HUDEP-2 (cell line): Measurements from ENCODE around the gene C1orf94.

ENCODE experiments used
- DNase-seq, 76 experiments: peaks; one replicate each; lab custom pipeline; 2025; ENCODE audit not compliant: unreplicated experiment in 76 of 76; lab: John Stamatoyannopoulos, UW

Gene C1orf94

DNA sequence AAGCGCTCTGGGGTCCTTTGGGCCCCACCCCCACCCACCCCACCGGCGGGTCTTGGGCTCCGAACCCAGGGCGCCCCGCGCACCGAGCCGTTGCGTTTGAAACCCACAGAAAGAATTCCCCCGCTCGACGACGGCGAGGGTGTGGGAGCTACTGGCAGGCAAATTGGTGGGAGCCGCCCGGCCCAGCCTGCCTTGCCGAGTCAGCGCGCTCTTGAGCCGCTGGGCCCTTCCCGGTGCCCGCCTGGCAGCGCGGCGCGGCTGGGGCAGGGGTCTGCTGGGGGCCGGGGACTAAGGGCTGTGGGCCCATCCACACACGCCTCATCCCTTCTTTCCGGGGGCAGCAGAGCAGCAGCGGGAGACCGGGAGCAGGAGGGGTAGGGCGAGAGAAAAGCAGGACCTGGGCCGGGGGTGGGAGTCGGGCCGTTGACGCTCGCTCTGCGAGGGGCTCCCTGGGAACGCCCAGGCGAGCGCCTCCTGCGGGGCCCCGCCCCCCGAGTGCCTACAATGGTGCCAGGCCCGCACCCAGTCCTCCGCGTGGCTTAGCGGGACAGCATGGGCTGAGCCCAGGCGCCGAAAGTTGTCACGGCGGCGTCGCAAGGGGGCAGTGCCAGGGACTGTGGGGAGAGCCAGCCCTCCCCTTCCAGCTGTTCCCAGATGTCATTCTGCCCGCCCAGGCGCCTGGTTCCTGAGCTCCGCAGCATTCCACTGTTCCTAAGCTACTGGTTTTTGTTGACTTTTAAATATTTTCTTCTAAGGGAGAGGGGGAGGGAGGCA, at the start of gene C1orf94:
Gene C1orf94 (plus strand): TSS at position 78 of the 774 bp plus-strand sequence. CDS start 883 bp downstream, outside the sequence.
- no peak for DNase-seq

DNA sequence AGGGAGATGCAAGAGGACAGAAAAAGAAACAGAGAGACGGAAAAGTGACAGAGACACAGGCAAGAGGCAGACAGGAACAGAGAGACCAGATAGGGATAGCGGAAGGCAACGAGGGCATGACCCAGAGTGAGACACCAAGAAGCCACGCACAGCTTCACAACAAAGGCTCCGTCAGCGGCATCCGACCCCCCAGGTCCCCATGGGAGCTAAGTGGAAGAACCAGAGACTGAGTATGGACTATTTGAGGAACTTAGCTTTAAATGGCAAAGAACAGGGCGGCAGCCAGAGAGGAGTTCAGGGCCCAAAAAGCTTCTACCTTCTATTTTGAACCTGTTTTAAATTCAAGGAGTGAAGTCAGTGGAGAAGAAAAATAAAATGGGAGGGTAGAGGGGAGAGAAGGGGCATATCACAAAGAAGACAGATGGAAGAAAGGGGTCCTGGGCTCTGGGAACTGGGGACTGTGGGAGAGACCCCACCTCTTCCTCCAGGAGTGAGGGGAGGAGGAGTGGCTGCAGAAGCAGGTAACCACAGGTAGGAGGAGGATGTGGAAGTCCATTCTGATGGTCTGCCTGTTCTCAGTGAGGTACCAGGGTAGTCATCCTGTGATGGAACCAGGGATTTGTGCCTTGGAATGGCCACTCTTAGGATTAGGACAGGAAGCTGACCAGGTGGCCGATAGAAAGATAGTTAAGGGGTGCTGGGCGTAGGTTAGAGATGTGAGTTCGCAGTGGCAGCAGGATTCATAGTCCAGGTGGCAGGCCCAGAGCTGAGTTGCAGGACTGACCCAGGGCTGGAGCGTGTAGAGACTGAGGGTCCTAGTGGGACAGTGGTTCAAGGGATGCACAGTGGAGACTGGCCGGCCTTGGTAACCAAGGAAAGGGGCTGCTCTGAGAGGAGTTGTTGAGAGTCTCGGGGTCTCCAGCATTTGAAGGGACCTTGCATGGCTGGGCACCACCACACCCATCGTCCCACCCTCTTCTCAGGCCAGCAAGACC, 49.4 kb upstream of the C1orf94 start:
- DNase-seq: no peak

DNA sequence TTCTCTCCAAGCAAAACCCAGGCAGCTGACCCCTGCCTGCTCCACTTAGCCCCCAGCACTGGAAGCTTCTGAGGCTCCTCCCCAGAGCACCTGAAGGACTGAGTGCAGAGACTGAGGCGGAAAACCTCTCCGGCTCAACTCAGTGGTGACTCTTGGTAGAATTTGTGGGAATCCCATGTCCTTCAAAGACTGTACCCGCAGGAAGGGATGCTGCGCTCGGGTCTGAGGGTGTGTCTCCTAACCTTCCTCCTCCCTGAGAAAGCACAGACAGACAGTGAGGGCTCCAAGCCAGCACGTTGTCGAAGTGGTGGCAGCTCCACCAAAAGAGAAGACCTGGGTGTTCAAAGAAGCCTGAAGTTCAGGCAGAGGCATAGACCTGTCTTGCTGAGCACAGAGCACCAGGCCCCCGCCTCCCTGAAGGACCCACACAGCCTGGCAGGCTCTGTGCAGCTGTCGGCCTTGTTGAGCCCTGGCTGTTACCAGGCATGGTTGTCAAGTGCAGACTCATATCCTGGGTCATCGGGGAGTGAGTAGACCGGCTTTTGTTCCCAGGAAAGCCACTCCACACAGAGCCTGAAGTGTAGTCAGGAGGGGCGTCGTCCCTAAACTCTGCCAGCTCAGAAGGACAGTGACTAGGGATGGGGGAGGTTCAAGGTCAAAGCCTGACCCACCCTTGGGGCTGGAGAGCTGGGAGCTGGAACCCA, 48.4 kb upstream of the C1orf94 start:
- no peak for DNase-seq

- no peak for DNase-seq
These were observed 47.1 kb upstream of the C1orf94 start for GRCh38 chr1:34129630-34130029.

DNA sequence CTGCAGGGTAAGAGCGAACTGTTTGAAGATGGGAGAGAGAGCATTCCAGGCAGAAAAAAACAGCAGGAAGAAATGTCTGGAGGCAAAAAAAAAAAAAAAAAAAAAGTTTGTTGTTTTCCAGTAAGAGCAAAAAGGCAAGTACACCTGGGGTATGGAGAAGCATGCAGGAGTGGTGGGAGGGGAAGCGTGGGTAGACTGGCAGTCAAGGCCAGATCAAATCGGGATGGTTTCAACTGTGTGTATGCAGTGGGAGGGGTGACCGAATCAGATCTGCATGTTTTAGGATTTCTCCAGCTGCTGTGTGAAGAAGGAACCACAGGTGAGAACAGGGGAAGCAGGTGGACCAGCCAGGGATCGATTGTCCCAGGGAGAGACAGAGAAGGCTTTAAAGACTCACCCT, 46.4 kb upstream of the C1orf94 start:
- no peak for DNase-seq

- DNase-seq: no peak
These were observed 45.1 kb upstream of the C1orf94 start for GRCh38 chr1:34131396-34132160.

DNA sequence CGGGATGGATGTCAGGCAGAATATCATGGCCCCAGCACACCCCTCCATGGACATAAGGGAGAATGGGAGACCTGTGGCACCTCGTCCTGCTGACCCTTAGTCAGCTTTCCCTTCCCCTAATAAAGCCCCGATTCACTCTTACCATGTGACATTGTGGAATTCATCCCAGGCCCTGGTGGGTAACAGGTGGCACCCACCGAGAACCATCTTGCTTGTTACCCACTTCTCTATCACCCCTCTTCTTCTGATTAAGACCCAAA, 44.6 kb upstream of the C1orf94 start:
- DNase-seq: no peak

- no peak for DNase-seq
These were observed 39.3 kb upstream of the C1orf94 start for GRCh38 chr1:34137411-34137810.

- DNase-seq: no peak
These were observed 36.6 kb upstream of the C1orf94 start for GRCh38 chr1:34140011-34140676.

GRCh38 chr1:34143975-34144374, 32.7 kb upstream of the C1orf94 start:
- no peak for DNase-seq

DNA sequence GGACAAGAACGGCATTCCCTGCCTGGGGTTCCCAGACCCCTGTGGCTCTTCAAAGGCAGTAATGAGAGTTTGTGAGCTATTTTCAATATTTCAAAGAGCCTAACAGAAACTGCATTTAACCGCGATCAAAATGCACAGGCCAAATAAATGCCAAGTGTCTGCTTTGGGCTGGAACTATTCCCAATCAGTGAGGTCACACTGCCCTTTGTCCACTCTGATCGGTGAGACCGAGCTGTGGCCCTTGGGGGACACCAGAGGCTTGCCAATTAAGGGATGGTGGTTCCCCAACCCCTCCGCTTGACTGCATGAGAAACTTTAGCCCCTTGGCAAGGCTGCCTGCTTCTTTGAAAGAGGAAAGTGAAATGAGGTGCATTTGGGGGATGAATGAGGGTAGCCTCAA, 31.9 kb upstream of the C1orf94 start:
- DNase-seq: no peak

DNA sequence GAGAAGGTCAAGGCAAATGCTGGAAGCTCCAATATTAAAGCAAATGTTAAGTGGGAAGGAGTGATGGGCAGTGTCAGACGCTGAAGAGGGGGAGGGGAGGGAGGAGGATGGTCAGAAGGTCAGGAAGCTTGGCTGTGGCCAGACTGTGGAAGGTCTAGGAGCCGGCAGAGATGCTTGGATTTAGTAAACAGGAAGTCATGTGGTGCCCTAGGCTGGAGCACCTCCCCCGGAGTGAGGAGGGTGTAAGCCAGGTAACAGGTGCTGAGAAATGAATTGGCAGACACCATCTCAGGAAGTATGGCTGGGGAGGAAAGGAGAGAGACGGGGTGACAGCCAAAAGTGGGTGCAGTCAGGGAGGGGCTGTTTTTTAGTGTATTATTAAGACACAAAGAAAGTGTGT, 29.4 kb upstream of the C1orf94 start:
- no peak for DNase-seq

DNA sequence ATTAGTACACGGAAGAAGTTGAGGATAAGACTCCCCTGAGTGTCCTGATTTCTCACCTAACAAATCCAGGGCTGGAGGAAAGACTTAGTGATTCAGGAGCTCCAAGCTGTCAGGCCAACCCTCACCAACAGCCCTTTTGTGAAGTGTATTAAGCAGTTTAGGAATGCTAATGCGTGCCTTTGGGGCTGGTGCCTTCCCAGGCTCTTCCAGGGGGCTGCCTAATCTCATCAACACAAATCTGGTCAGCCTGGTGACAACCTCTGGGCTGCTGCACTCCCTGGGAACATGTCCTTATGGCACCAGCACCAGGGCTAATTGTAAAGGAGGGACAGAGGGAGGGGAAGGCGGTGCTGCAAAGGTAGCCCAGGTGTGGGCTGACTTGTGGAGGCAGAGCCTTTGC, 27.2 kb upstream of the C1orf94 start:
- no peak for DNase-seq

- DNase-seq: no peak
These were observed 23.5 kb upstream of the C1orf94 start for GRCh38 chr1:34153246-34153645.

- DNase-seq: no peak
These were observed 20.8 kb upstream of the C1orf94 start for GRCh38 chr1:34155860-34156259.

DNA sequence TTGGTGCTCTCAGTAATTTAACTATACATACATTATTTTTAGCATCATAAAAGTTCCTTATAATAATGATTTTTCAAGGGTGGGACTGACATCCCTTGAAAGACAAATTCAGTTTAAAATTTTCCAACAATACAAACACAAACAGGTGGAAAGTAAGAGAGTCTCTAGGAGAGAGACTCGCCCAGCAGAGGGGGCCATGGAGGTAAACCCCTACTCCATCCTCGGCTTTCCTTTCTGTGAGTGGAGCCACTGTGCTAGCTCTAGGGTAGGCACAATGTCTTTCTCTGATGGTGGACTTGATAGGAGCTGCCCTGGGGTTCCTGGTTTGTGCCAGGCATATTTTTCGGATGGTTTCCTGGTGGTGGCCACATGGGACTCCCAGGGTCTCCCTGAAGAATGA, 20.0 kb upstream of the C1orf94 start:
- DNase-seq: peak in 1 of 76 experiments; percentile 1

DNA sequence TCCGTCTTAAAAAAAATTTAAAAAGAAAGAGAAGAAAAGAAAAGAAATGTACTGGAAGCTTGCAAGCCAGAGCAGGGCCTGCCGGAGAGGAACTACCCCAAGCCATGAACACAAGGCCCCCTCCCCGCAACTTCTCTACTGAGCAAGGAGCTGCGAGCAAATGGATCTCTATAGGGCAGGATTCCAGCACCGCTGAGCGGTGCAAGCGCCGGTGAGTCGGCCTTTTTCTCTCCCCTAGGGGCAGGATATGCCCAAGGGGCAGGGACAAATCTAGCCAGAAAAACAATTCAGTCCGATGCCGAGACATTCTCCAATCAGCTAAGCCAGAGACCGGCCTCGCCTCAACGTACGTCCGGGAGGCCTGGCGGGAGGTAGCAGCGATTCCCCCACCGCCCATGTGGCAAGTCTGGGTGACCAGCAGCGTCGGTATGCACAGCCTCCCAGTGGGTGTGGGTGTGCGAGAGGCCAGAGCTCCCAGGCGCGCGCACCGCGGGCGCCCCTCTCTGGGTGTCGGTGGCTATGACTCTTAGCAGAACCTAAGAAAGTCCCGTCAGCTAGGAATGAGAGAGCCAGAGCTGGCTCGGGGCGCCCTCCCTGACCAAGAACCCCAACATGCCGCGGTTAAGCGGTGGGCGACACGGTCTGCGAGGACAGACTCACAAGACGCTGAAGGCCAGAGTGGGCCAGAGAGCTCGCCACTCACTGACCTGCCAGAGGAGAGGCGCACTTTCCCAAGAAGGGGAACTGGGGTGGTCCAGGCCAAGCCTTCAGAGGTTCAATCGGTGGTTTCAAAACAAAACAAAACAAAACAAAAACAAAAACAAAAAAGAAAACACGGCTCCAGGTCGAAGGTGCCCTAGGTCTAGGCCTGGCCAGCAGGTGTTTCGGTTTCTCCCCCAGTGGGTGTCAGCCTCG, 13.6 kb upstream of the C1orf94 start:
- DNase-seq: peak in 34 of 76 experiments; percentile 1 to 44 (median 17)

- DNase-seq: no peak
These were observed 12.6 kb upstream of the C1orf94 start for GRCh38 chr1:34163792-34164731.
